Muscle of leg (tissue), 11 donors: ENCODE data around the gene ACOX2. TPM values are rescaled to one million over a fixed set of nuclear protein-coding genes. Genes with fewer than 3 reads are reported as not detected.
"Not testable (repeated sequence)": the region's sequence is repeated elsewhere in the genome, so short reads cannot be mapped to it uniquely, and the experiment has no call there.

Experiments
- DNase-seq: peaks from one replicate; pipeline ENCODE4 v3.0.0; 2013
- H3K27ac ChIP-seq: one replicate; pipeline ENCODE4 v1.5.1; 2013; ENCODE audit warnings: mild to moderate bottlenecking, low read length, control low read depth
- H3K27me3 ChIP-seq: one replicate; pipeline ENCODE4 v1.6.1; 2013; ENCODE audit warnings: low read length; ENCODE audit not compliant: control insufficient read depth, insufficient read depth
- H3K36me3 ChIP-seq: one replicate; pipeline ENCODE4 v1.6.1; 2013; ENCODE audit warnings: low read length; ENCODE audit not compliant: control insufficient read depth, insufficient read depth
- H3K4me1 ChIP-seq: one replicate; pipeline ENCODE4 v1.6.1; 2013; ENCODE audit warnings: low read length; ENCODE audit not compliant: control insufficient read depth, insufficient read depth
- H3K4me3 ChIP-seq: one replicate; pipeline ENCODE4 v1.5.1; 2013; ENCODE audit warnings: low read length, control low read depth
- H3K9me3 ChIP-seq: replicated peaks from 2 replicates; pipeline ENCODE4 v1.6.1; 2013; ENCODE audit warnings: low read depth, low read length; ENCODE audit not compliant: control insufficient read depth
- WGBS: methylation state at CpG from one replicate; pipeline ENCODE4 v1.1.5; 2013; ENCODE audit warnings: missing lambda C conversion rate; ENCODE audit not compliant: insufficient coverage; 5-methylcytosine and 5-hydroxymethylcytosine counted together
- polyA plus RNA-seq, 8 donors: library from polyadenylated mRNA; unstranded; fragments of 120-200 nt; gene quantifications; one replicate each; pipeline versions ENCODE4 v1.2.1 to v1.2.3, GENCODE V29; 2013; ENCODE audit warnings: inconsistent platforms in 1 of 8, low replicate concordance in 1 of 8; ENCODE audit not compliant: insufficient read length in 8 of 8, insufficient read depth in 1 of 8
- total RNA-seq: library from RNA; stranded (reverse); fragments of 120-200 nt; gene quantifications from one replicate; pipeline ENCODE4 v1.2.4, GENCODE V29; 2013

ACOX2 gene
- total and polyA plus RNA-seq, 9 donors: 21.9 to 29.1 (median 23.6) TPM

- H3K4me1 ChIP-seq: peaks cover 34% of the 10 kb centered on the region
- H3K4me3 ChIP-seq: peak overlapping the region; percentile 56
- WGBS: no CpG with 5 or more reads among the region's 2 CpGs
- DNase-seq: peak; percentile 43
- no peaks in the 10 kb centered on the region for H3K9me3 ChIP-seq
- H3K27me3 ChIP-seq: no peaks in the 10 kb centered on the region
- no peak overlapping the region for H3K27ac ChIP-seq
- H3K36me3 ChIP-seq: peaks cover 33% of the 10 kb centered on the region
These were observed 1.2 kb downstream of the ACOX2 start for GRCh38 chr3:58535531-58536500.

- peaks cover 41% of the 10 kb centered on the region for H3K36me3 ChIP-seq
- no peak overlapping the region for H3K27ac ChIP-seq
- no peak overlapping the region for H3K4me3 ChIP-seq
- H3K27me3 ChIP-seq: no peaks in the 10 kb centered on the region
- DNase-seq: no peak
- peaks cover 34% of the 10 kb centered on the region for H3K4me1 ChIP-seq
- H3K9me3 ChIP-seq: no peaks in the 10 kb centered on the region
- WGBS: 93% methylated on average over 8 of the region's 9 CpGs
These were observed 2.1 kb downstream of the ACOX2 start for GRCh38 chr3:58534592-58535494.

DNA sequence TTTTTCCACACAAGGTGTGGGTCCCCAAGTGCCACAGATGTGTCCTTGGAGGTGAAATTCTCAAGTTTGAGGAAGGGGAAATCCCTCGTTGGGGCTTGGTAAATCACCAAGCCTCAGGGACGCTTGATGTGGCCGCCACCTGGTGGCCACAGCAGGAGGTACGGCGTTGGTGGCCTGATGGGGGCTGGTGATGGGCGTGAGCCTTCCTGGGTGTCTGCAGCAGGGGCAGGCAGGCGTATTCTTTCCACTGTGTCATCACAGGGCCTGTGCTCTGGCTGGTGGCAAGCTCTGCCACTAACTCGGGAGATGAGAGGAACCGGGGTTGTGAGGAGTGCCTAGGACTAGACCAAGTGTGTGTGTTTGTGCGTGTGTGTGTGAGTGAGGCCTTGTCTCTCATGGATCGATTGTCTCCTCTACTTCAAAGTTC lies 4.2 kb downstream of the ACOX2 start:
- Histone ChIP-seq H3K36me3 (peaks cover 51% of the 10 kb centered on the region), H3K9me3 (no peaks in the 10 kb centered on the region), H3K27me3 (no peaks in the 10 kb centered on the region), H3K4me1 (peaks cover 40% of the 10 kb centered on the region), H3K27ac (no peak overlapping the region), H3K4me3 (no peak overlapping the region)
- DNase-seq: peak; percentile 71
- 2% methylated on average over 6 of the region's 11 CpGs for WGBS

DNA sequence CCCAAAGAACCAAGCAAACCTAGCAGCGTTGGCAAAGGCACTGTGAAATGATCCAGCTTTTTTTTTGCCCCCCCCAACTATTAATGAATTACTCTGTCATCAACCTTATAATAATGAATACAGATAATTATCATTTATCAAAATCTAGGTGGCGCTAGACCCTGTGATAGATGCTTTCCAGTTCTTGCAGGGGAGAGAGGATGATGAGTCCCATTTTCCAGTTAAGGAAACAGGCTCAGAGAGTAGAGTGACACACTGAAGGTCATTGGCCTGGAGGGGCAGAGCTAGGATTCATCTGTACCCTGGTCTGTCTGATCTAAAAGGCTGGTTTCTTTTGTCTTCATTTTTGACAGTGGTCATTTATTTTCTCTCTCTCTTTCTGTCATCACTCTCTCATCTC lies 5.0 kb downstream of the ACOX2 start:
- Histone ChIP-seq H3K4me3 (no peak overlapping the region), H3K4me1 (peaks cover 32% of the 10 kb centered on the region), H3K27me3 (no peaks in the 10 kb centered on the region), H3K36me3 (peaks cover 54% of the 10 kb centered on the region), H3K9me3 (no peaks in the 10 kb centered on the region), H3K27ac (no peak overlapping the region)
- DNase-seq: no peak
- WGBS: no CpG with 5 or more reads among the region's 2 CpGs

DNA sequence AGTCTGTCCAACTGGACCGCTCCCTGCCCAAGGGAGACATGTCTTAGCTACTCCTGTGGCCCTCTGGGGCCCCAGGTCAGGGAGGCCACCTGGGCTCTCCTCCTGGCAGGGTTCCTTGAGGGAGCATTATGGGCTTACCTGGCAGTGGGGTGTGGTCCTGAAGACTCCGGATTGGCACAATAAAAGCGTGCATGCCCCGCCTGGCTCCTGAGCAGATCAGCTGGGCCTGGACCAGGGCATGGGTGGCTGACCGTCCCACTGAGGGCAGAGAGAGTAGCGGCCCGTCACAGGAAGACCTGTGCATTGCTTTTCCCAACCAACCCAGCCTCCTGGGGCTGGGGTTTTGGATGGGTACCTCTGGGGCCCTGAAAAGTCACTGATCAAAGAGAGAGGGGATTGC lies 5.4 kb downstream of the ACOX2 start:
- Histone ChIP-seq H3K36me3 (peaks cover 56% of the 10 kb centered on the region), H3K9me3 (no peaks in the 10 kb centered on the region), H3K4me1 (peaks cover 28% of the 10 kb centered on the region), H3K4me3 (no peak overlapping the region), H3K27me3 (no peaks in the 10 kb centered on the region), H3K27ac (no peak overlapping the region)
- WGBS: 98% methylated on average over 4 of the region's 7 CpGs
- DNase-seq: no peak

GRCh38 chr3:58530354-58530865 lies 6.6 kb downstream of the ACOX2 start:
- no peak for DNase-seq
- H3K9me3 ChIP-seq: no peaks in the 10 kb centered on the region
- no peaks in the 10 kb centered on the region for H3K27me3 ChIP-seq
- 93% methylated on average over 10 of the region's 18 CpGs for WGBS
- H3K36me3 ChIP-seq: peaks cover 62% of the 10 kb centered on the region
- peaks cover 17% of the 10 kb centered on the region for H3K4me1 ChIP-seq
- no peak overlapping the region for H3K4me3 ChIP-seq
- no peak overlapping the region for H3K27ac ChIP-seq

- DNase-seq: peak; percentile 46
- Histone ChIP-seq H3K27ac (no peak overlapping the region), H3K9me3 (no peaks in the 10 kb centered on the region), H3K27me3 (no peaks in the 10 kb centered on the region), H3K36me3 (peaks cover 61% of the 10 kb centered on the region), H3K4me1 (peaks cover 13% of the 10 kb centered on the region), H3K4me3 (no peak overlapping the region)
- 58% methylated on average over 12 of the region's 15 CpGs for WGBS
These were observed 7.3 kb downstream of the ACOX2 start for GRCh38 chr3:58529516-58530353.

GRCh38 chr3:58528629-58529028 lies 8.4 kb downstream of the ACOX2 start:
- H3K4me1 ChIP-seq: peaks cover 13% of the 10 kb centered on the region
- H3K27me3 ChIP-seq: no peaks in the 10 kb centered on the region
- H3K27ac ChIP-seq: no peak overlapping the region
- no peaks in the 10 kb centered on the region for H3K9me3 ChIP-seq
- H3K4me3 ChIP-seq: no peak overlapping the region
- 56% methylated on average over 5 of the region's 6 CpGs for WGBS
- H3K36me3 ChIP-seq: peaks cover 60% of the 10 kb centered on the region
- DNase-seq: peak; percentile 52

GRCh38 chr3:58527440-58527839 lies 9.6 kb downstream of the ACOX2 start:
- not testable (repeated sequence) for H3K4me3 ChIP-seq, H3K27me3 ChIP-seq, DNase-seq, H3K9me3 ChIP-seq, H3K4me1 ChIP-seq, H3K27ac ChIP-seq
- 100% methylated on average over 1 of the region's 3 CpGs for WGBS
- H3K36me3 ChIP-seq: peaks cover 57% of the 10 kb centered on the region
